Tibial nerve (tissue), 4 donors: ENCODE measurements around the gene MTFP1. TPM values are rescaled to one million over a fixed set of nuclear protein-coding genes. Genes with fewer than 3 reads are reported as not detected.

Experiments
- DNase-seq, 2 donors: peaks; one replicate each; pipeline ENCODE4 v3.0.0-alpha.2; 2019; ENCODE audit warnings: low spot score in 2 of 2
- H3K27ac ChIP-seq, 4 donors: fragments of 200-600 bp; sonication (generic) in 3 of 4; one replicate each; pipeline ENCODE4 v1.5.1; 2017 to 2019; ENCODE audit warnings: mild to moderate bottlenecking in 1 of 4
- H3K27me3 ChIP-seq, 2 donors: fragments of 200-600 bp; sonication (generic) in 1 of 2; one replicate each; pipeline versions ENCODE4 v1.5.1 to v1.6.0; 2017 to 2019
- H3K36me3 ChIP-seq, 3 donors: fragments of 200-600 bp; sonication (generic); one replicate each; pipeline ENCODE4 v1.5.1; 2018 to 2019
- H3K4me1 ChIP-seq, 4 donors: fragments of 200-600 bp; sonication (generic) in 3 of 4; one replicate each; pipeline ENCODE4 v1.5.1; 2017 to 2019
- H3K4me3 ChIP-seq, 4 donors: fragments of 200-600 bp; sonication (generic) in 3 of 4; one replicate each; pipeline ENCODE4 v1.5.1; 2017 to 2019; ENCODE audit warnings: mild to moderate bottlenecking in 1 of 4, moderate library complexity in 1 of 4
- H3K9me3 ChIP-seq, 4 donors: fragments of 200-600 bp; sonication (generic) in 3 of 4; one replicate each; pipeline ENCODE4 v1.5.1; 2017 to 2019
- CTCF ChIP-seq, 5 experiments: fragments of 200-600 bp in 3 of 5; fragments of 450-650 bp in 2 of 5; sonication (generic) in 3 of 5; IDR thresholded peaks; one replicate each; pipeline ENCODE4 v1.5.1; 2016 to 2019; ENCODE audit warnings: antibody characterized with exemption in 5 of 5, mild to moderate bottlenecking in 3 of 5, moderate library complexity in 2 of 5
- EP300 ChIP-seq, 2 donors: sonication (generic); formaldehyde crosslinking; IDR thresholded peaks; one replicate each; pipeline ENCODE4 v1.6.1; 2017; ENCODE audit warnings: antibody characterized with exemption in 2 of 2, mild to moderate bottlenecking in 1 of 2
- POLR2A ChIP-seq, 2 donors: fragments of 450-650 bp; IDR thresholded peaks; one replicate each; pipeline ENCODE4 v1.6.1; 2017; ENCODE audit warnings: antibody characterized with exemption in 2 of 2, mild to moderate bottlenecking in 2 of 2, moderate library complexity in 2 of 2
- WGBS, 2 donors: methylation state at CpG; one replicate each; pipeline ENCODE4 v1.1.5; 2018; 5-methylcytosine and 5-hydroxymethylcytosine counted together
- total RNA-seq, 4 donors: library from RNA; depleted of rRNA; stranded (reverse); fragments of >200 nt; gene quantifications; one replicate each; pipeline ENCODE4 v1.1.0, GENCODE V29; 2016

MTFP1 gene
- total RNA-seq, 4 donors from 2014 or later: 2.2 to 12.7 (median 7.3) TPM

DNA sequence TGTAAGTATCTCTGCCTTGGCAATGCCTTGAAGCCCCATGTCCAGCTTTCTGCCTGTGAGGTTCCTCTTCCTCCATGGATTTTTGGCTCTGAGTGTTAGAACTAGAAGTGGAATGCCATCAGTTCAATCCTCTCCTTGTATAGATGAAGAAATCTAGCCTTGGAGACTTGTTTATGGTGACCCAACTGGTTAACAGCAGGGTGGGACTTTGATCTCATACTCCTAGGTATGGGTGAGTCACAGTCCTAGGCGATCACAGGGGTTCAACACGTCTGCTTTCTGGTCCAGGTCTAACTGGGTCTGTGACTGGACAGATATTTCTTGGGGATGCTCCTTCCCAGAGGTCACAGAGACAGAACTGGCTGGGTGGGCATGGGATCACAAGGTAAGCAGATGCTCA, 9.2 kb upstream of the MTFP1 start:
- H3K27ac ChIP-seq: no peak overlapping the region

GRCh38 chr22:30416837-30417236, 8.7 kb upstream of the MTFP1 start:
- WGBS, 2 donors: 72 to 78% methylated on average over 1 of the region's 1 CpG
- peaks cover 0 to 85% (median 5%) of the 10 kb centered on the region in 3 donors for H3K36me3 ChIP-seq
- H3K27me3 ChIP-seq: no peaks in the 10 kb centered on the region
- H3K4me3 ChIP-seq: no peak overlapping the region
- no peak for DNase-seq
- H3K4me1 ChIP-seq: peaks cover 0 to 18% (median 14%) of the 10 kb centered on the region in 4 donors
- no peaks in the 10 kb centered on the region for H3K9me3 ChIP-seq
- no peak for TF ChIP-seq EP300 (IDR thresholded peaks at IDR 0.05)
- TF ChIP-seq CTCF (IDR thresholded peaks at IDR 0.05): no peak
- TF ChIP-seq POLR2A (IDR thresholded peaks at IDR 0.05): no peak
- no peak overlapping the region for H3K27ac ChIP-seq

More for the DNA sequence above, 9.2 kb upstream of the MTFP1 start:
- Histone ChIP-seq H3K36me3 (peaks cover 0 to 89% (median 5%) of the 10 kb centered on the region in 3 donors), H3K27me3 (no peaks in the 10 kb centered on the region), H3K4me3 (no peak overlapping the region), H3K9me3 (no peaks in the 10 kb centered on the region), H3K4me1 (peaks cover 0 to 14% (median 10%) of the 10 kb centered on the region in 4 donors)
- DNase-seq: no peak
- 75 to 76% methylated on average over 2 of the region's 2 CpGs for WGBS, 2 donors
- no peak for TF ChIP-seq CTCF (IDR thresholded peaks at IDR 0.05)
- TF ChIP-seq POLR2A (IDR thresholded peaks at IDR 0.05): no peak
- TF ChIP-seq EP300 (IDR thresholded peaks at IDR 0.05): no peak

DNA sequence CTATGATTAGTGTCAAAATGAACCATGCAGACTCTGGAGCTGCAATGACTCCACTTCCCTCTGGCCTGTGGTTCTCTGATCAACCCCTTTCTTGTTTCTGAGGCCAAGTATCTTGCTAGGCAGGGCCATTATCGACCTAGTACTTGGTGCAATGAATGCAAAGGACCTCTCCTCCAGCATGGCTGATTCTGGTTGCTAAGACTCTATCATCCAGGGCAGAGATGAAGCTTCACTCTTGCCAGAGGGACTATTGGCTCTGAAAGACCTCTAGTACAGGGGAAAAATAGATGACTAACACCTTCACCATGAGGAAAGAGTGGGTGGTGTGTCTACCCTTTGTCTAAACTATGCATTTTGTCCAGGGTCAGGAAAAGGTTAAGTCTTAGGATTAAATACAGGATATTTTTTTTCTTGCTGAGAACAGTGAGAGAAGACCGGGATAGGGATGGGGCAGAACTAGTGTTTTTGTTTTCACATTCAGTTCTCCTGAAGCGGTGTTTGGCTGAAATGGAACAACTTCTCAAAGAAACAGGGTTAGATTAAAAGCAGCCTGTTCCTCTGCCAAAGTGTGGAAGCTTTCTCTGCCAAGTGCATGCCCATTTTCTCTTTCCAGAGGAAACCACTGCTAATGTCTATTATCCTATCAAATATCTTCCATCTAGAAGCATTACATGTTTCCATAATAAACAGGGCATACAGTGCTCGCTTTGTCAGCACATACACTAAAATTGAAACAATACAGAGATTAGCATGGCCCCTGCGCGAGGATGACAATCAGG, 5.0 kb upstream of the MTFP1 start:
- H3K27me3 ChIP-seq: no peaks in the 10 kb centered on the region
- H3K27ac ChIP-seq: peak overlapping the region in 2 of 4 donors; percentile 98 to 99
- 48 to 60% methylated on average over 6 of the region's 6 CpGs for WGBS, 2 donors
- peaks cover 6 to 45% (median 38%) of the 10 kb centered on the region in 4 donors for H3K4me1 ChIP-seq
- no peak overlapping the region for H3K4me3 ChIP-seq
- DNase-seq: no peak
- TF ChIP-seq CTCF (IDR thresholded peaks at IDR 0.05) (no peak), EP300 (IDR thresholded peaks at IDR 0.05) (no peak), POLR2A (IDR thresholded peaks at IDR 0.05) (no peak)
- H3K36me3 ChIP-seq: peaks cover 0 to 50% (median 5%) of the 10 kb centered on the region in 3 donors
- no peaks in the 10 kb centered on the region for H3K9me3 ChIP-seq

GRCh38 chr22:30421695-30422480, 3.7 kb upstream of the MTFP1 start:
- peaks cover 0 to 36% (median 5%) of the 10 kb centered on the region in 3 donors for H3K36me3 ChIP-seq
- no peaks in the 10 kb centered on the region for H3K9me3 ChIP-seq
- H3K4me1 ChIP-seq: peaks cover 6 to 57% (median 39%) of the 10 kb centered on the region in 4 donors
- DNase-seq: no peak
- H3K27ac ChIP-seq: peak overlapping the region; percentile 89 to 99 (median 98)
- no peak for TF ChIP-seq CTCF (IDR thresholded peaks at IDR 0.05)
- TF ChIP-seq EP300 (IDR thresholded peaks at IDR 0.05): no peak
- TF ChIP-seq POLR2A (IDR thresholded peaks at IDR 0.05): no peak
- 57 to 69% methylated on average over 8 of the region's 8 CpGs for WGBS, 2 donors
- no peaks in the 10 kb centered on the region for H3K27me3 ChIP-seq
- peak overlapping the region in 2 of 4 donors; percentile 81 to 89 for H3K4me3 ChIP-seq
